H1 (cell line): ENCODE measurements around the gene ZBTB4. TPM values are rescaled to one million over a fixed set of nuclear protein-coding genes. Genes with fewer than 3 reads are reported as not detected.

ENCODE experiments used
- ATF2 ChIP-seq: IDR thresholded peaks from 2 replicates; pipeline ENCODE4 v1.6.1; 2012; ENCODE audit warnings: low read length, inconsistent platforms
- BACH1 ChIP-seq: IDR thresholded peaks from 2 replicates; pipeline ENCODE4 v1.6.1; 2012; ENCODE audit warnings: low read length, improper control_type of control experiment
- BRCA1 ChIP-seq: IDR thresholded peaks from 2 replicates; pipeline ENCODE4 v1.6.1; 2012; ENCODE audit warnings: low read depth, low read length, improper control_type of control experiment
- CBX5 ChIP-seq: fragments of 300-800, 300-1000 bp; sonication (generic); IDR thresholded peaks from 2 replicates; pipeline ENCODE4 v1.7.1; 2016; ENCODE audit warnings: antibody characterized with exemption, low read length, low read depth
- CTBP2 ChIP-seq: IDR thresholded peaks from 2 replicates; pipeline ENCODE4 v1.7.0; 2011; ENCODE audit warnings: borderline replicate concordance, mild to moderate bottlenecking, moderate library complexity, mixed read lengths, low read length; ENCODE audit not compliant: insufficient read depth, insufficient read length
- E2F6 ChIP-seq: IDR thresholded peaks from 2 replicates; pipeline ENCODE4 v1.6.1; 2012; ENCODE audit warnings: inconsistent platforms
- EGR1 ChIP-seq: IDR thresholded peaks from 2 replicates; pipeline ENCODE4 v1.6.1; 2011; ENCODE audit warnings: low read depth, low read length, borderline replicate concordance
- EZH2 ChIP-seq: fragments of 200-600 bp; sonication (generic); IDR thresholded peaks from 2 replicates; pipeline ENCODE4 v1.7.1; 2012; ENCODE audit warnings: low read depth, mild to moderate bottlenecking, moderate library complexity, low read length, inconsistent platforms; ENCODE audit not compliant: severe bottlenecking
- HDAC2 ChIP-seq, 2 experiments: fragments of 300-600 bp in 1 of 2; sonication (generic) in 1 of 2; IDR thresholded peaks; 2 replicates each; pipeline ENCODE4 v1.6.1; 2011 to 2012; ENCODE audit warnings: low read depth in 2 of 2, low read length in 2 of 2, mild to moderate bottlenecking in 2 of 2, moderate library complexity in 2 of 2, borderline replicate concordance in 1 of 2, inconsistent platforms in 1 of 2
- KDM5A ChIP-seq: fragments of 200-600 bp; IDR thresholded peaks from 2 replicates; pipeline ENCODE4 v1.7.1; 2012; ENCODE audit warnings: mild to moderate bottlenecking, low read length, inconsistent platforms, mixed read lengths
- NRF1 ChIP-seq: IDR thresholded peaks from 2 replicates; pipeline ENCODE4 v1.6.1; 2011; ENCODE audit warnings: mild to moderate bottlenecking, low read depth, low read length, improper control_type of control experiment
- RAD21 ChIP-seq, 2 experiments: IDR thresholded peaks in 1 of 2; conservative IDR thresholded peaks in 1 of 2; 2 replicates each; pipeline ENCODE4 v1.6.1; 2011; ENCODE audit warnings: low read depth in 2 of 2, low read length in 2 of 2, improper control_type of control experiment in 1 of 2, inconsistent platforms in 1 of 2, mild to moderate bottlenecking in 1 of 2, moderate library complexity in 1 of 2
- RBBP5 ChIP-seq: IDR thresholded peaks from 2 replicates; pipeline ENCODE4 v1.7.1; 2012; ENCODE audit warnings: low read depth, mild to moderate bottlenecking, inconsistent platforms, low read length, moderate library complexity, borderline replicate concordance
- SIX5 ChIP-seq: IDR thresholded peaks from 2 replicates; pipeline ENCODE4 v1.6.1; 2011; ENCODE audit warnings: mild to moderate bottlenecking, low read depth, low read length
- SP1 ChIP-seq: IDR thresholded peaks from 2 replicates; pipeline ENCODE4 v1.6.1; 2011; ENCODE audit warnings: low read depth, low read length
- TAF7 ChIP-seq: optimal IDR thresholded peaks from 2 replicates; pipeline ENCODE3; 2011; ENCODE audit warnings: low read depth, mild to moderate bottlenecking, inconsistent platforms, low read length, moderate library complexity, borderline replicate concordance
- TEAD4 ChIP-seq: IDR thresholded peaks from 2 replicates; pipeline ENCODE4 v1.6.1; 2012; ENCODE audit warnings: low read depth, low read length, inconsistent platforms, mixed read lengths
- YY1 ChIP-seq: IDR thresholded peaks from 2 replicates; pipeline ENCODE4 v1.6.1; 2011; ENCODE audit warnings: low read depth, mild to moderate bottlenecking, low read length
- polyA plus RNA-seq, 7 experiments: library from polyadenylated mRNA; depleted of rRNA in 3 of 7; stranded (reverse) in 5 of 7; unstranded in 2 of 7; fragments of >200 nt in 5 of 7; fragments of 200-250 nt in 2 of 7; gene quantifications; 1 replicate in 5 of 7; 2 replicates in 1 of 7; 4 replicates in 1 of 7; pipeline versions ENCODE4 v1.2.1 to v1.2.3, GENCODE V29; 2011 to 2013; ENCODE audit warnings: missing spikeins in 2 of 7, mixed read lengths in 2 of 7
- total RNA-seq: library from RNA; stranded (reverse); fragmentation: NEBNext Ultra II Directional; extraction: Animal tissue kit (Norgen Biotek cat#: 25700); gene quantifications from 2 replicates; pipeline ENCODE4 v1.2.1, GENCODE V29; 2021

The ZBTB4 gene
- total and polyA plus RNA-seq, 2 of the 8 experiments (the other 6 are each of a cell fraction or from before 2014, with no cell fraction given): 5.9 to 10.1 TPM

- TF ChIP-seq HDAC2 (IDR thresholded peaks at IDR 0.05; ENCODE audit: borderline replicate concordance in 1 of 2, low read depth in 2 of 2, low read length in 2 of 2): peak in 1 of 2 experiments; percentile 69; a peak in 1 of 4 replicates
- TF ChIP-seq BRCA1: no peak
- TF ChIP-seq NRF1: no peak
- TF ChIP-seq EZH2: no peak
- TF ChIP-seq KDM5A: no peak
- TF ChIP-seq CBX5: no peak
- no peak for TF ChIP-seq SIX5
- peak; percentile 58 for TF ChIP-seq E2F6
- 0 out of 2 replicates have a peak, but pooled peaks have one; percentile 15 for TF ChIP-seq EGR1
- peak; percentile 93 for TF ChIP-seq ATF2
- no peak for TF ChIP-seq SP1
- TF ChIP-seq TEAD4: peak; percentile 92
- peak; percentile 50 to 80; a peak in 3 of 4 replicates for TF ChIP-seq RAD21 (IDR thresholded peaks at IDR 0.05 in 1 of 2, conservative IDR thresholded peaks at IDR 0.05 in 1 of 2; ENCODE audit: low read depth in 2 of 2, low read length in 2 of 2)
- peak; percentile 90 for TF ChIP-seq TAF7
- no peak for TF ChIP-seq BACH1
- peak; percentile 62; the same call in 1 of the 2 replicates for TF ChIP-seq RBBP5
- peak; percentile 79 for TF ChIP-seq YY1
- peak; percentile 83 for TF ChIP-seq CTBP2
Measured at GRCh38 chr17:7436556-7437368, 42.7 kb downstream of the ZBTB4 start (continued).
